Naive thymus-derived CD4-positive, alpha-beta T cell (primary cell): ENCODE data around the gene EEIG2. TPM values are rescaled to one million over a fixed set of nuclear protein-coding genes. Genes with fewer than 3 reads are reported as not detected.
A peak's percentile ranks its signal among the peaks of the same experiment; 100 is the strongest.
"Not testable (repeated sequence)": the region's sequence is repeated elsewhere in the genome, so short reads cannot be mapped to it uniquely, and the experiment has no call there.

Experiments used
- ATAC-seq: fragments of 150-1000 bp; cut with Tn5 transposase; 2 replicates; pipeline ENCODE4 v1.10.0; 2021; ENCODE audit warnings: mild to moderate bottlenecking, moderate library complexity
- CTCF ChIA-PET: fragments of 350-600 bp; sonication (Branson Sonifier 250); formaldehyde crosslinking; loops from one replicate; lab custom pipeline; 2021; ENCODE audit warnings: antibody characterized with exemption; lab: Charles Lee
- POLR2A ChIA-PET: fragments of 350-600 bp; sonication (Branson Sonifier 250); formaldehyde crosslinking; loops from one replicate; lab custom pipeline; 2021; ENCODE audit warnings: antibody characterized with exemption, inconsistent platforms; lab: Charles Lee
- DNase-seq, 9 donors: peaks; one replicate each; pipeline versions ENCODE4 v3.0.0 to v3.0.0-alpha.2; 2020 to 2022; ENCODE audit warnings: mixed read lengths in 1 of 9
- H3K27ac ChIP-seq: one replicate; pipeline ENCODE4 v1.7.0; 2013; ENCODE audit warnings: mild to moderate bottlenecking, low read depth, low read length, moderate library complexity
- H3K27me3 ChIP-seq, 2 donors: one replicate each; pipeline ENCODE4 v1.7.0; 2013; ENCODE audit warnings: low read length in 2 of 2, mild to moderate bottlenecking in 2 of 2, moderate library complexity in 2 of 2; ENCODE audit not compliant: control insufficient read depth in 2 of 2, insufficient read depth in 2 of 2
- H3K36me3 ChIP-seq, 3 experiments: 1 replicate in 2 of 3; 2 replicates in 1 of 3; pipeline ENCODE4 v1.7.0; 2013; ENCODE audit warnings: low read length in 3 of 3, mild to moderate bottlenecking in 3 of 3, moderate library complexity in 1 of 3; ENCODE audit not compliant: insufficient read depth in 3 of 3, control insufficient read depth in 2 of 3
- H3K4me1 ChIP-seq, 2 donors: one replicate each; pipeline ENCODE4 v1.7.0; 2013; ENCODE audit warnings: low read length in 2 of 2, mild to moderate bottlenecking in 2 of 2, moderate library complexity in 1 of 2; ENCODE audit not compliant: control insufficient read depth in 2 of 2, insufficient read depth in 2 of 2
- H3K4me3 ChIP-seq: 2 replicates; pipeline ENCODE4 v1.7.0; 2013; ENCODE audit warnings: mild to moderate bottlenecking, low read length
- H3K9me3 ChIP-seq, 3 experiments: 1 replicate in 2 of 3; 2 replicates in 1 of 3; pipeline ENCODE4 v1.7.0; 2013; ENCODE audit warnings: low read length in 3 of 3; ENCODE audit not compliant: control insufficient read depth in 2 of 3
- H3K27ac Mint-ChIP-seq, 9 donors: one replicate each; pipeline ENCODE4 v1.8.0; 2020 to 2022; ENCODE audit warnings: mixed read lengths in 9 of 9, mild to moderate bottlenecking in 8 of 9, moderate library complexity in 5 of 9, inconsistent platforms in 2 of 9
- H3K27me3 Mint-ChIP-seq, 5 donors: one replicate each; pipeline ENCODE4 v1.8.0; 2021 to 2022; ENCODE audit warnings: mixed read lengths in 5 of 5, mild to moderate bottlenecking in 1 of 5
- H3K36me3 Mint-ChIP-seq, 5 donors: one replicate each; pipeline ENCODE4 v1.8.0; 2020 to 2022; ENCODE audit warnings: mixed read lengths in 5 of 5, mild to moderate bottlenecking in 3 of 5, inconsistent platforms in 1 of 5
- H3K4me1 Mint-ChIP-seq, 7 donors: one replicate each; pipeline ENCODE4 v1.8.0; 2020 to 2022; ENCODE audit warnings: mixed read lengths in 7 of 7, mild to moderate bottlenecking in 3 of 7, inconsistent platforms in 1 of 7
- H3K4me3 Mint-ChIP-seq, 10 donors: one replicate each; pipeline ENCODE4 v1.8.0; 2020 to 2022; ENCODE audit warnings: mild to moderate bottlenecking in 10 of 10, mixed read lengths in 10 of 10, moderate library complexity in 6 of 10, inconsistent platforms in 2 of 10
- H3K9me3 Mint-ChIP-seq, 11 donors: one replicate each; pipeline ENCODE4 v1.8.0; 2020 to 2022; ENCODE audit warnings: mixed read lengths in 11 of 11, mild to moderate bottlenecking in 4 of 11, inconsistent platforms in 1 of 11, moderate library complexity in 1 of 11
- intact Hi-C, 2 donors: fragments of 100-400 bp; cut with micrococcal nuclease; formaldehyde crosslinking; loops; one replicate each; pipeline ENCODE4 v1.15.1; 2023
- polyA plus RNA-seq, 2 donors: library from polyadenylated mRNA; unstranded; fragments of 300-500 nt; fragmentation: Illumina TruSeq; gene quantifications; one replicate each; pipeline ENCODE4 v1.2.3, GENCODE V29; 2021
- total RNA-seq, 6 experiments: library from RNA in 5 of 6; stranded (reverse) in 5 of 6; gene quantifications; 1 replicate in 5 of 6; 2 replicates in 1 of 6; pipeline ENCODE4 v1.2.3 and lab custom pipeline; 2021 to 2026

The EEIG2 gene
- total RNA-seq (10 to 100 TPM in 3 of 5 experiments, 1 to 10 TPM in 2; 7.8 to 15.9 (median 10.9) TPM), polyA plus RNA-seq (under 1 TPM; 0.72 to 0.76 TPM), total RNA-seq (lab: John Stamatoyannopoulos, UW) (25.0 reads per million, percentile 55 among the genes with 10 or more reads in this experiment)

DNA sequence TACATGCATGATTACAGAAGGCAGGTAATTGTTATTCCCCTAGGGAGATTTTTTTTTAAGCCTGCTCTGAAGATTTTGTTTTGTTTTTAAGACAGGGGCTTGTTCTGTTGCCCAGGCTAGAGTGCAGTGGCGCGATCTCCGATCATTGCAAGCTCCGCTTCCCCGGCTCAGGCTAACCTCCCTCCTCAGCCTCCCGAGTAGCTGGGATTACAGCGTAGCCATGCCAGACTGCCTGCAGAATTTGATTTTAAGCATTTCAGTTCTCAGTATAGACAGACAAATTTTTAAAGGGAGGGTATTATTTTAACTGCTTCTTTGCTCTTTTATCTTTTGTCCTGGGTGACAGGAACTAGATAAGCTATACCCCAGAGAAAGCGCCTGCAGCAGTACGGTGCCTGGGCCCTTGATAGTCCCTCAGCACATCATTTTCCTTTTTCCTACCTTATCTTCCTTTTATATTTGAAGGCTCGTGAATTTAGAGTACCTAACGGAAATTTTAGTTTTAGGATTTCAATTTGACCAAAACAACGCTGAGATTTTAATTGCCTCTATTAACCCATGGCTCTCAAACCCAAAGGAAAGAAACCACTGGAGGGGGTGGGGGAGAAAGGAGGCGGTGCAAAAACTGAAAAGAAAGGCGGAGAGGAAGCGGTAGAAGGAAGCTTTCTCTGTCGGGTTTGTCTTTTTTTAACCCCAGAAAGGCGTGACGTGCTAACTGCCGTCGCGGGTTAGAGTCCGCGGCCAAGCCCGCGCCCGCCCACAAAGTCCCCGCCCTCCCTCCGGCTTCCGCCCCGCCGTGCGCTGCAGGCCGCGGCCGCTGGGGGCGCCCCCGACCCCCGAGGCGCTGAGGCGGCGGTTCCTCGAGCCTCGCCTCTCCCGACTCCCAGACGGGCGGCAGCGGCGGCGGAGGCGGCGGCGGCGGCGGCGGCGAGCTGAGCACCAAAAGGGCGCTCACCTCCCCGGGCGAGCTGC lies at the start of gene EEIG2:
EEIG2 (plus strand) TSS at position 886 of the 972 bp plus-strand sequence. CDS start 329 bp downstream, outside the sequence.
- Histone ChIP-seq H3K36me3 (no peaks in the 10 kb centered on the region), H3K9me3 (no peaks in the 10 kb centered on the region), H3K27ac (peak within 1 kb of the TSS; percentile 68), H3K4me3 (peak within 1 kb of the TSS; percentile 65), H3K27me3 (no peaks in the 10 kb centered on the region), H3K4me1 (peaks cover 21 to 31% of the 10 kb centered on the region in 2 donors)
- H3K27me3 Mint-ChIP-seq, result peaks cover 0 to 10% (median 0%) of the 10 kb centered on the region in 5 donors
- H3K27ac Mint-ChIP-seq, result peak within 1 kb of the TSS; percentile 84 to 96 (median 91)
- peak within 1 kb of the TSS in 9 of 10 donors; percentile 93 to 99 (median 96) for H3K4me3 Mint-ChIP-seq
- ChIA-PET CTCF (interaction anchor here (0.7 to 6.2 kb wide), 14 partner anchors 8 to 873 kb away, joined by 3 to 99 read pairs (median 5); partner anchors contain the start of gene PRPF38B), POLR2A (interaction anchor here (0.9 to 4.6 kb wide), 7 partner anchors 8 to 359 kb away, joined by 3 to 53 read pairs (median 11); partner anchors contain the start of genes HENMT1, PRPF38B and SLC25A24)
- intact Hi-C loops, result loop anchor here (1.0 to 5.0 kb wide), 14 partner anchors 32 to 1779 kb away; partner anchors contain the start of genes PRPF38B (in 2 of the 2), STXBP3 (in 2 of the 2), CLCC1 (in 1 of the 2) and ELAPOR1 (in 1 of the 2)
- peaks cover 22 to 38% (median 33%) of the 10 kb centered on the region in 7 donors for H3K4me1 Mint-ChIP-seq
- H3K9me3 Mint-ChIP-seq, result no peaks in the 10 kb centered on the region
- DNase-seq (peak; percentile 84 to 94 (median 91)), ATAC-seq (peak; percentile 94)
- no peaks in the 10 kb centered on the region for H3K36me3 Mint-ChIP-seq

DNA sequence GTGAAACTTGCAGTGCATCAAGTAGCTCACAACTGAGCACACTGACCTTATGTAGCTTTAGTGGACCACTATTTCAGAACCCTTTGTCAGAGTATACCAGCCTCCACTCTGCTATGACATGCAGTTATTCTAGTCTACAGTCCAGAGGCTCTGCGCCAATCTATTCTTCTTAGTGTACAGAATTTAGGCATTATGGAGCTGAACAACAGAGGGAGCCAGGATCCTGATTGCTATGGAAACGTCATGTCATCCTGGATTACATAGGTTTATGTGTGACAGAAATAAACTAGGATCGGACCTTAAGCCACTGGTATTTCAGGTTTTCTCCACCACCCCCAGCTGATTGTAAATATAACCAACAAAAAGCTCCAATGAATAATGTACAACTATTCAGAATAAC lies 48.1 kb upstream of the EEIG2 start:
- Mint-ChIP-seq H3K4me1 (no peaks in the 10 kb centered on the region), H3K27ac (no peak overlapping the region), H3K9me3 (peaks cover 0 to 11% (median 0%) of the 10 kb centered on the region in 11 donors), H3K27me3 (peaks cover 4 to 57% (median 12%) of the 10 kb centered on the region in 5 donors), H3K4me3 (no peak overlapping the region), H3K36me3 (peaks cover 0 to 3% (median 0%) of the 10 kb centered on the region in 5 donors)
- DNase-seq (no peak), ATAC-seq (no peak)
- ChIA-PET CTCF (interaction anchor here (0.7 to 5.6 kb wide), 11 partner anchors 9 to 1001 kb away, joined by 3 to 99 read pairs (median 4); partner anchors contain the start of genes EEIG2 and PRPF38B), POLR2A (interaction anchor here (1.1 to 1.4 kb wide), 2 partner anchors 132 to 181 kb away, joined by 4 to 15 read pairs; partner anchors contain the start of gene PRPF38B)
- H3K4me3 ChIP-seq, result no peak overlapping the region
- no peaks in the 10 kb centered on the region for H3K27me3 ChIP-seq
- intact Hi-C loops, result loop anchor here (1.0 to 5.0 kb wide), 11 partner anchors 50 to 601 kb away; partner anchors contain the start of gene PRPF38B (in 2 of the 2)
- H3K36me3 ChIP-seq, result no peaks in the 10 kb centered on the region
- no peak overlapping the region for H3K27ac ChIP-seq
- H3K4me1 ChIP-seq, result no peaks in the 10 kb centered on the region
- H3K9me3 ChIP-seq, result no peaks in the 10 kb centered on the region

DNA sequence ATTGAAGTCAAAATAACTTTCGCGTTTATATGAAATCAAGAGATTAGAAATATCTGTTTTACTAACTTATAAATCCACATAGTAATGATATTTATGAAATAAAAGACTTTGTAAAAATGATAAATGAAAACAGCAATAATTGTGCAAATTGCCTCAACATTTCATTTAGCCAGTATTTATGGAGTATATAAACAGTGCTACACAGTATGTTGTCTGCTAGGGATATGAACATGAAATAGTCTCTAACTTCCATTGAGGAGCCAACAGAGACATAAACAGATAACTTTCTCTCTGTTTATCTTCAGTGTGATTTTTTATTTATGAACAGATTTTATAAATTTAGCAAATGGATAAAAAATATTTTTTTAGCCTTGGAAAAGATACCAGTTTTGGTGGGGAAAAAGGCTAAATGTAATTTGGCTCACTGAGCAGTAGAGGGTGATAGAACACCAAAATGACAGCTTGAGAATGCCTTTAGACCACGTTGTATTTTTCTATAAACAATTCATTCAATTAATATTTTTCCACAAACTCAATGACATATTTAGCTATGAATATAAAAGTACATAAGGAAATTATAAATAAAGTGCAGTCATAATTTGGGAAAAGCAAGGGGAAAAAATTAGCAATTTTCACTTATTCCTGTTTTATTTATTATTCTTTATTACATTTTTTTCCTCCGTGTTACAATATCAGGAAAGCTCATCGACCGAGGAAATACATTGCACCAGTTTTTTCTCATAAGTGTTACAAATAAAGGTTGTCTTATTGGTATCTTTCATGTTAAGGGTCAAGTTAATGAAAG lies 47.5 kb upstream of the EEIG2 start:
- H3K27ac ChIP-seq, result no peak overlapping the region
- no peaks in the 10 kb centered on the region for H3K4me1 ChIP-seq
- ATAC-seq (peak; percentile 85), DNase-seq (peak in 6 of 9 donors; percentile 27 to 58 (median 50))
- H3K36me3 ChIP-seq, result no peaks in the 10 kb centered on the region
- H3K9me3 ChIP-seq, result no peaks in the 10 kb centered on the region
- ChIA-PET POLR2A (interaction anchor here (0.5 to 1.8 kb wide), 5 partner anchors 49 to 180 kb away, joined by 3 to 15 read pairs (median 10); partner anchors contain the start of genes EEIG2 and PRPF38B), CTCF (interaction anchor here (0.7 to 5.6 kb wide), 13 partner anchors 9 to 1001 kb away, joined by 3 to 99 read pairs (median 4); partner anchors contain the start of genes EEIG2 and PRPF38B)
- intact Hi-C loops, result loop anchor here (1.0 to 5.0 kb wide), 11 partner anchors 49 to 600 kb away; partner anchors contain the start of gene PRPF38B (in 2 of the 2)
- H3K4me3 ChIP-seq, result no peak overlapping the region
- Mint-ChIP-seq H3K27me3 (peaks cover 4 to 64% (median 12%) of the 10 kb centered on the region in 5 donors), H3K9me3 (peaks cover 0 to 11% (median 0%) of the 10 kb centered on the region in 11 donors), H3K36me3 (peaks cover 0 to 3% (median 0%) of the 10 kb centered on the region in 5 donors), H3K4me1 (no peaks in the 10 kb centered on the region), H3K4me3 (no peak overlapping the region), H3K27ac (no peak overlapping the region)
- no peaks in the 10 kb centered on the region for H3K27me3 ChIP-seq

DNA sequence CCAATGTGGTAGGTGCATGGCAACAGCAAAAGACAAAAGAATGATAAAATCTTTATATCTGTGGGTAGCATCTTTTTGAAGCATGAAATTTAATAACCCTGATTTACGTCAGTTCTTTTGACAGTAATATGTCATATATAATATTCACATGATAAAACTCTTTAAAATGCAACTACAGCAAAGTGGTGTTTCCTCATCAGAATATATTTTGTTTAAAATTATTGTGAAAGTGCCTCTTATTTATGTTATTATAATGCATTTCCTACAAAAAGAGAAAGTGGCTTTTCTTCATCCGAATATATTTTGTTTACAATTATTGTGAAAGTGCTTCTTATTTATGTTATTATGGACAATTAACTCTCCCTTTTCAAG lies 46.9 kb upstream of the EEIG2 start:
- intact Hi-C loops, result loop anchor here (2.0 to 5.0 kb wide), 5 partner anchors 58 to 600 kb away; partner anchors contain the start of gene PRPF38B (in 1 of the 2)

DNA sequence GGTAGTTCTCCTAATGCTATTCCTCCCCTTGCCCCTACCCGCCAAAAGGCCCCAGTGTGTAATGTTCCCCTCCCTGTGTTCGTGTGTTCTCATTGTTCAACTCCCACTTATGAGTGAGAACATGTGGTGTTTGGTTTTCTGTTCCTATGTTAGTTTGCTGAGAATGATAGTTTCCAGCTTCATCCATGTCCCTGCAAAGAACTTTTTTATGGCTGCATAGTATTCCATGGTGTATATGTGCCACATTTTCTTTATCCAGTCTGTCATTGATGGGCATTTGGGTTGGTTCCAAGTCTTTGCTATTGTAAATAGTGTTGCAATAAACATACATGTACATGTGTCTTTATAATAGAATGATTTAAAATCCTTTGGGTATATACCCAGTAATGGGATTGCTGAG lies 46.0 kb upstream of the EEIG2 start:
- intact Hi-C loops, result loop anchor here (2.0 to 5.0 kb wide), 5 partner anchors 57 to 599 kb away; partner anchors contain the start of gene PRPF38B (in 1 of the 2)
- H3K4me1 ChIP-seq, DNase-seq, H3K9me3 ChIP-seq, H3K27ac ChIP-seq, H3K4me3 Mint-ChIP-seq, H3K9me3 Mint-ChIP-seq, H3K27ac Mint-ChIP-seq, ATAC-seq, H3K4me3 ChIP-seq, H3K36me3 Mint-ChIP-seq, H3K4me1 Mint-ChIP-seq, CTCF ChIA-PET, H3K36me3 ChIP-seq, H3K27me3 ChIP-seq: not testable (repeated sequence)
- POLR2A ChIA-PET, result interaction anchor here (1.8 kb wide), 1 partner anchor 130 kb away, joined by 10 read pairs; no protein-coding TSS in a partner anchor
- peaks cover 3 to 69% (median 9%) of the 10 kb centered on the region in 5 donors for H3K27me3 Mint-ChIP-seq

More for the DNA sequence above, 46.9 kb upstream of the EEIG2 start:
- no peaks in the 10 kb centered on the region for H3K27me3 ChIP-seq
- no peaks in the 10 kb centered on the region for H3K36me3 ChIP-seq
- DNase-seq (no peak), ATAC-seq (no peak)
- ChIA-PET POLR2A (interaction anchor here (0.5 to 1.8 kb wide), 4 partner anchors 48 to 179 kb away, joined by 3 to 15 read pairs (median 10); partner anchors contain the start of genes EEIG2 and PRPF38B), CTCF (interaction anchor here (0.7 to 5.6 kb wide), 10 partner anchors 10 to 231 kb away, joined by 3 to 99 read pairs (median 4); partner anchors contain the start of genes EEIG2 and PRPF38B)
- H3K9me3 ChIP-seq, result no peaks in the 10 kb centered on the region
- H3K4me3 ChIP-seq, result no peak overlapping the region
- peaks cover 0 to 11% (median 0%) of the 10 kb centered on the region in 11 donors for H3K9me3 Mint-ChIP-seq
- H3K27me3 Mint-ChIP-seq, result peaks cover 4 to 64% (median 11%) of the 10 kb centered on the region in 5 donors
- H3K4me1 Mint-ChIP-seq, result no peaks in the 10 kb centered on the region
- peaks cover 0 to 3% (median 0%) of the 10 kb centered on the region in 5 donors for H3K36me3 Mint-ChIP-seq
- no peak overlapping the region for H3K27ac Mint-ChIP-seq
- no peaks in the 10 kb centered on the region for H3K4me1 ChIP-seq
- no peak overlapping the region for H3K4me3 Mint-ChIP-seq
- no peak overlapping the region for H3K27ac ChIP-seq
